GM12873 (cell line): ENCODE results near the gene CXXC1.

ENCODE experiments used
- CTCF ChIP-seq: IDR thresholded peaks from 2 replicates; pipeline ENCODE4 v1.5.1; 2012; ENCODE audit warnings: low read depth, mild to moderate bottlenecking, moderate library complexity, low read length, control low read depth; ENCODE audit not compliant: insufficient read depth; ENCODE audit errors: missing control alignments

CXXC1 gene

GRCh38 chr18:50313873-50314460 is 26.5 kb upstream of the CXXC1 start:
- TF ChIP-seq CTCF: no peak

- no peak for TF ChIP-seq CTCF
Measured at GRCh38 chr18:50313031-50313607, 25.6 kb upstream of the CXXC1 start.

GRCh38 chr18:50312296-50313030 is 25.0 kb upstream of the CXXC1 start:
- TF ChIP-seq CTCF: no peak

- TF ChIP-seq CTCF: no peak
Measured at GRCh38 chr18:50311650-50312049, 24.2 kb upstream of the CXXC1 start.

- no peak for TF ChIP-seq CTCF
Measured at GRCh38 chr18:50310080-50310479, 22.6 kb upstream of the CXXC1 start.

GRCh38 chr18:50307738-50308470 is 20.4 kb upstream of the CXXC1 start:
- TF ChIP-seq CTCF: no peak

GRCh38 chr18:50307400-50307737 is 19.9 kb upstream of the CXXC1 start:
- no peak for TF ChIP-seq CTCF
